HCT116 (cell line): ENCODE data around the gene UPF1. TPM values are rescaled to one million over a fixed set of nuclear protein-coding genes. Genes with fewer than 3 reads are reported as not detected.

Experiments used
- ATAC-seq: fragments of 200-7000 bp; cut with Tn5 transposase; 2 replicates; pipeline ENCODE4 v1.9.1; 2020; ENCODE audit warnings: mild to moderate bottlenecking, moderate library complexity
- BruUV-seq: library from RNA; stranded (reverse); fragments of 400-500 nt; replicated peaks from 2 replicates; lab custom pipeline; 2021; lab: Mats Ljungman, UMichigan
- CTCF ChIA-PET: fragments of 300-600 bp; sonication (Branson Sonifier 250); formaldehyde crosslinking; loops from one replicate; lab custom pipeline; 2021; ENCODE audit warnings: antibody characterized with exemption; lab: Charles Lee
- POLR2A ChIA-PET: fragments of 300-600, 350-600 bp; sonication (Branson Sonifier 250); formaldehyde crosslinking; loops from one replicate; lab custom pipeline; 2021; ENCODE audit warnings: antibody characterized with exemption; lab: Charles Lee
- RAD21 ChIA-PET, 2 experiments: fragments of 300-600 bp; sonication (Branson Sonifier 250); formaldehyde crosslinking; loops; one replicate each; lab custom pipeline; 2023; ENCODE audit warnings: low total read pairs in 2 of 2; ENCODE audit not compliant: uncharacterized antibody in 2 of 2, unreplicated experiment in 2 of 2, low non-redundant PET in 1 of 2; lab: Charles Lee
- DNase-seq: peaks from one replicate; pipeline ENCODE4 v3.0.0-alpha.2; 2010; ENCODE audit warnings: low read depth, low spot score
- H2AFZ ChIP-seq: fragments of 200-600 bp; shearing (Covaris generic), sonication (generic); 2 replicates; pipeline ENCODE4 v1.6.1; 2017; ENCODE audit warnings: low read depth, mixed run types, mixed read lengths, antibody characterized with exemption, low read length; ENCODE audit not compliant: poor library complexity, severe bottlenecking
- H3K27ac ChIP-seq: 2 replicates; pipeline ENCODE4 v1.5.1; 2012; ENCODE audit warnings: low read depth, low read length
- H3K27me3 ChIP-seq: fragments of 200-600 bp; sonication (generic); 2 replicates; pipeline ENCODE4 v1.6.1; 2016; ENCODE audit warnings: mixed run types, low read length, mixed read lengths; ENCODE audit not compliant: insufficient read depth
- H3K36me3 ChIP-seq, 2 experiments: fragments of 200-500 bp in 1 of 2; fragments of 200-600 bp in 1 of 2; sonication (Bioruptor generic) in 1 of 2; sonication (generic) in 1 of 2; 2 replicates each; pipeline versions ENCODE4 v1.5.1 to v1.6.1; 2014 to 2016; ENCODE audit warnings: low read length in 2 of 2, inconsistent platforms in 1 of 2, mixed read lengths in 1 of 2, mixed run types in 1 of 2; ENCODE audit not compliant: insufficient read depth in 2 of 2, control insufficient read depth in 1 of 2
- H3K4me1 ChIP-seq, 2 experiments: fragments of 200-600 bp in 1 of 2; sonication (generic) in 1 of 2; 2 replicates each; pipeline versions ENCODE4 v1.5.1 to v1.6.1; 2012 to 2017; ENCODE audit warnings: low read length in 2 of 2, inconsistent platforms in 1 of 2, mild to moderate bottlenecking in 1 of 2, mixed read lengths in 1 of 2, mixed run types in 1 of 2, moderate library complexity in 1 of 2; ENCODE audit not compliant: insufficient read depth in 2 of 2, control insufficient read depth in 1 of 2
- H3K4me2 ChIP-seq: fragments of 200-600 bp; sonication (generic); 2 replicates; pipeline ENCODE4 v1.6.1; 2017; ENCODE audit warnings: mixed run types, low read length, mixed read lengths
- H3K4me3 ChIP-seq, 2 experiments: fragments of 200-600 bp in 1 of 2; sonication (generic) in 1 of 2; replicated peaks in 1 of 2; 2 replicates each; pipeline ENCODE4 v1.5.1; 2011 to 2016; ENCODE audit warnings: low read length in 2 of 2, control low read depth in 1 of 2, low read depth in 1 of 2, mild to moderate bottlenecking in 1 of 2, mixed read lengths in 1 of 2, mixed run types in 1 of 2
- H3K79me2 ChIP-seq: fragments of 200-600 bp; sonication (generic); 2 replicates; pipeline ENCODE4 v1.6.1; 2017; ENCODE audit warnings: mild to moderate bottlenecking, mixed run types, low read length, moderate library complexity, mixed read lengths; ENCODE audit not compliant: insufficient read depth
- H3K9ac ChIP-seq: fragments of 200-600 bp; sonication (generic); 2 replicates; pipeline ENCODE4 v1.6.1; 2016; ENCODE audit warnings: low read length, mixed read lengths
- H3K9me2 ChIP-seq: fragments of 200-600 bp; sonication (generic), shearing (Covaris generic); 2 replicates; pipeline ENCODE4 v1.6.1; 2017; ENCODE audit warnings: mixed run types, mild to moderate bottlenecking, moderate library complexity; ENCODE audit not compliant: insufficient read depth
- H3K9me3 ChIP-seq, 2 experiments: fragments of 200-500 bp in 1 of 2; fragments of 200-600 bp in 1 of 2; sonication (Bioruptor generic) in 1 of 2; sonication (generic) in 1 of 2; 2 replicates each; pipeline ENCODE4 v1.6.1; 2014 to 2017; ENCODE audit warnings: low read length in 2 of 2, mixed read lengths in 2 of 2, inconsistent platforms in 1 of 2, low read depth in 1 of 2, mild to moderate bottlenecking in 1 of 2, mixed run types in 1 of 2, moderate library complexity in 1 of 2; ENCODE audit not compliant: control insufficient read depth in 1 of 2, insufficient read depth in 1 of 2
- H4K20me1 ChIP-seq: fragments of 200-600 bp; sonication (generic), shearing (Covaris generic); 2 replicates; pipeline ENCODE4 v1.6.1; 2017; ENCODE audit warnings: mixed run types, mild to moderate bottlenecking, moderate library complexity; ENCODE audit not compliant: insufficient read depth
- CBX3 ChIP-seq: IDR thresholded peaks from 2 replicates; pipeline ENCODE4 v1.6.1; 2012; ENCODE audit warnings: low read depth
- EGR1 ChIP-seq: IDR thresholded peaks from 2 replicates; pipeline ENCODE4 v1.6.1; 2012; ENCODE audit warnings: low read depth
- EZH2 ChIP-seq: fragments of 200-600 bp; sonication (generic); IDR thresholded peaks from 2 replicates; pipeline ENCODE4 v1.6.1; 2017; ENCODE audit warnings: antibody characterized with exemption, mixed run types
- EZH2phosphoT487 ChIP-seq: fragments of 200-600 bp; IDR thresholded peaks from 2 replicates; pipeline ENCODE4 v1.6.1; 2018; ENCODE audit warnings: antibody characterized with exemption, borderline replicate concordance
- FOSL1 ChIP-seq: IDR thresholded peaks from 2 replicates; pipeline ENCODE4 v1.6.1; 2012; ENCODE audit warnings: low read depth
- POLR2A ChIP-seq: IDR thresholded peaks from 2 replicates; pipeline ENCODE4 v1.7.0; 2011; ENCODE audit warnings: borderline replicate concordance; ENCODE audit not compliant: insufficient read depth, insufficient read length; ENCODE audit errors: extremely low read depth
- RAD21 ChIP-seq: IDR thresholded peaks from 2 replicates; pipeline ENCODE4 v1.6.1; 2012; ENCODE audit warnings: low read depth, mild to moderate bottlenecking
- SP1 ChIP-seq: IDR thresholded peaks from 2 replicates; pipeline ENCODE4 v1.6.1; 2012; ENCODE audit warnings: low read depth
- SRF ChIP-seq: IDR thresholded peaks from 2 replicates; pipeline ENCODE4 v1.6.1; 2012; ENCODE audit warnings: low read depth
- TCF7L2 ChIP-seq: IDR thresholded peaks from 2 replicates; pipeline ENCODE4 v1.7.0; 2011; ENCODE audit warnings: borderline replicate concordance, inconsistent platforms; ENCODE audit not compliant: insufficient read depth, insufficient read length; ENCODE audit errors: extremely low read depth
- ZFX ChIP-seq: fragments of 450-650 bp; IDR thresholded peaks from 2 replicates; pipeline ENCODE4 v1.6.1; 2017
- ZNF274 ChIP-seq: fragments of 200-500 bp; sonication (Bioruptor generic); IDR thresholded peaks from 2 replicates; pipeline ENCODE4 v1.6.1; 2014; ENCODE audit warnings: mild to moderate bottlenecking, low read depth, low read length, inconsistent platforms
- intact Hi-C: fragments of 100-400 bp; cut with micrococcal nuclease; formaldehyde crosslinking; loops from 2 replicates; pipeline ENCODE4 v1.10.0; 2022
- total RNA-seq: library from RNA; stranded (reverse); gene quantifications from one replicate; pipeline ENCODE4 v1.2.1, GENCODE V29; 2021; ENCODE audit not compliant: unreplicated experiment
- TF ChIP-seq, protein P1 (sequence below), 3 experiments: fragments of 200-600 bp in 1 of 3; sonication (generic) in 1 of 3; IDR thresholded peaks in 2 of 3; conservative IDR thresholded peaks in 1 of 3; 2 replicates each; pipeline ENCODE4 v1.5.1; 2012 to 2017; ENCODE audit warnings: low read depth in 2 of 3, low read length in 2 of 3, antibody characterized with exemption in 1 of 3, borderline replicate concordance in 1 of 3, control low read depth in 1 of 3, mild to moderate bottlenecking in 1 of 3, mixed read lengths in 1 of 3, mixed run types in 1 of 3, moderate library complexity in 1 of 3; ENCODE audit not compliant: insufficient read depth in 1 of 3
- TF ChIP-seq, protein P2 (sequence below): IDR thresholded peaks from 2 replicates; pipeline ENCODE4 v1.6.1; 2011; ENCODE audit warnings: mild to moderate bottlenecking, low read length, moderate library complexity; ENCODE audit not compliant: insufficient replicate concordance; ENCODE audit errors: extremely low read depth
- TF ChIP-seq, protein P3 (sequence below): IDR thresholded peaks from 2 replicates; pipeline ENCODE4 v1.6.1; 2012

The UPF1 gene
- total RNA-seq, 1 experiment from 2014 or later = 78.5 TPM

DNA sequence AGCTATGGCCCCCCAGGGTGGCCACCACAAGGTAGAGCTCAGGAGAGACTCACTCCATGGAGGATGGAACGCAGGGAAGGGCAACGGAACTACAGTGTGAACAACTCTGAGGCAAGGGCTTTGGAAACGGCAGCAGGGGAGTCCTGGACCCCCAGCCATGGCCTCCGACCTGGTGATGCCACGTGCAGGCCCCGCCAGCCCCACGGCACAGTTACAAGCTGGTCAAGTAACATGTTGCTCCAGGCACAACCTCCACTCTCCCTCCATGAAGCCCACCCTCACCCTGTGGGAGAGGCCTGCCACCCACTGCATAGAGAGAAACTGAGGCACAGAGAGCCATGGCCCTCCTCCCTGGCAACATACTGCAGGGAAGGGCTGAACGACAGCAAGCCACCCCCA lies 73.3 kb downstream of the UPF1 start:
- H4K20me1 ChIP-seq = no peaks in the 10 kb centered on the region
- H3K27me3 ChIP-seq = no peaks in the 10 kb centered on the region
- BruUV-seq = no TSS peak
- H3K36me3 ChIP-seq = peaks cover 0 to 9% of the 10 kb centered on the region in 2 experiments; a peak in 3 of 4 replicates
- H3K27ac ChIP-seq = no peak overlapping the region
- no peaks in the 10 kb centered on the region for H3K79me2 ChIP-seq
- H3K4me1 ChIP-seq = no peaks in the 10 kb centered on the region
- ChIA-PET CTCF (no interaction called here), POLR2A (no interaction called here), RAD21 (no interaction called here)
- H3K4me3 ChIP-seq = no peak overlapping the region
- intact Hi-C loops = no loop called here
- no peak overlapping the region for H3K4me2 ChIP-seq
- H3K9ac ChIP-seq = no peak overlapping the region
- no peaks in the 10 kb centered on the region for H3K9me2 ChIP-seq
- DNase-seq = no peak
- no peaks in the 10 kb centered on the region for H3K9me3 ChIP-seq
- TF ChIP-seq EGR1 = no peak
- no peak for TF ChIP-seq ZNF274
- TF ChIP-seq EZH2phosphoT487 = no peak
- TF ChIP-seq EZH2 = no peak
- no peak for TF ChIP-seq FOSL1
- TF ChIP-seq, protein P1, sequence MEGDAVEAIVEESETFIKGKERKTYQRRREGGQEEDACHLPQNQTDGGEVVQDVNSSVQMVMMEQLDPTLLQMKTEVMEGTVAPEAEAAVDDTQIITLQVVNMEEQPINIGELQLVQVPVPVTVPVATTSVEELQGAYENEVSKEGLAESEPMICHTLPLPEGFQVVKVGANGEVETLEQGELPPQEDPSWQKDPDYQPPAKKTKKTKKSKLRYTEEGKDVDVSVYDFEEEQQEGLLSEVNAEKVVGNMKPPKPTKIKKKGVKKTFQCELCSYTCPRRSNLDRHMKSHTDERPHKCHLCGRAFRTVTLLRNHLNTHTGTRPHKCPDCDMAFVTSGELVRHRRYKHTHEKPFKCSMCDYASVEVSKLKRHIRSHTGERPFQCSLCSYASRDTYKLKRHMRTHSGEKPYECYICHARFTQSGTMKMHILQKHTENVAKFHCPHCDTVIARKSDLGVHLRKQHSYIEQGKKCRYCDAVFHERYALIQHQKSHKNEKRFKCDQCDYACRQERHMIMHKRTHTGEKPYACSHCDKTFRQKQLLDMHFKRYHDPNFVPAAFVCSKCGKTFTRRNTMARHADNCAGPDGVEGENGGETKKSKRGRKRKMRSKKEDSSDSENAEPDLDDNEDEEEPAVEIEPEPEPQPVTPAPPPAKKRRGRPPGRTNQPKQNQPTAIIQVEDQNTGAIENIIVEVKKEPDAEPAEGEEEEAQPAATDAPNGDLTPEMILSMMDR (IDR thresholded peaks at IDR 0.05 in 2 of 3, conservative IDR thresholded peaks at IDR 0.05 in 1 of 3; ENCODE audit: borderline replicate concordance in 1 of 3, insufficient read depth in 1 of 3, low read depth in 2 of 3, low read length in 2 of 3) = no peak
- no peak for TF ChIP-seq POLR2A
- TF ChIP-seq ZFX = no peak
- TF ChIP-seq SRF = no peak
- TF ChIP-seq, protein P2, sequence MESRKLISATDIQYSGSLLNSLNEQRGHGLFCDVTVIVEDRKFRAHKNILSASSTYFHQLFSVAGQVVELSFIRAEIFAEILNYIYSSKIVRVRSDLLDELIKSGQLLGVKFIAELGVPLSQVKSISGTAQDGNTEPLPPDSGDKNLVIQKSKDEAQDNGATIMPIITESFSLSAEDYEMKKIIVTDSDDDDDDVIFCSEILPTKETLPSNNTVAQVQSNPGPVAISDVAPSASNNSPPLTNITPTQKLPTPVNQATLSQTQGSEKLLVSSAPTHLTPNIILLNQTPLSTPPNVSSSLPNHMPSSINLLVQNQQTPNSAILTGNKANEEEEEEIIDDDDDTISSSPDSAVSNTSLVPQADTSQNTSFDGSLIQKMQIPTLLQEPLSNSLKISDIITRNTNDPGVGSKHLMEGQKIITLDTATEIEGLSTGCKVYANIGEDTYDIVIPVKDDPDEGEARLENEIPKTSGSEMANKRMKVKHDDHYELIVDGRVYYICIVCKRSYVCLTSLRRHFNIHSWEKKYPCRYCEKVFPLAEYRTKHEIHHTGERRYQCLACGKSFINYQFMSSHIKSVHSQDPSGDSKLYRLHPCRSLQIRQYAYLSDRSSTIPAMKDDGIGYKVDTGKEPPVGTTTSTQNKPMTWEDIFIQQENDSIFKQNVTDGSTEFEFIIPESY = no peak
- no peak for TF ChIP-seq RAD21
- no peak for TF ChIP-seq SP1
- TF ChIP-seq, protein P3, sequence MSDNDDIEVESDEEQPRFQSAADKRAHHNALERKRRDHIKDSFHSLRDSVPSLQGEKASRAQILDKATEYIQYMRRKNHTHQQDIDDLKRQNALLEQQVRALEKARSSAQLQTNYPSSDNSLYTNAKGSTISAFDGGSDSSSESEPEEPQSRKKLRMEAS = no peak
- TF ChIP-seq TCF7L2 = no peak
- no peak for TF ChIP-seq CBX3
- TF ChIP-seq, all 23 proteins: peak for 0
- ATAC-seq = no peak
- H2AFZ ChIP-seq = no peak overlapping the region
